ENCODE measurements around the gene SLC24A3.

GRCh38 chr20:19411811-19412210, 199.4 kb downstream of the SLC24A3 start:
- TF ChIP-seq EP300 (IDR thresholded peaks at IDR 0.05) (no peak), CTCF (IDR thresholded peaks at IDR 0.05) (no peak)

Data from sigmoid colon (tissue), 4 donors.